Neuronal stem cell (in vitro differentiated cells): ENCODE results near the gene GJD3.

ENCODE experiments used
- DNase-seq: peaks from one replicate; pipeline ENCODE4 v3.0.0-alpha.2; 2013; ENCODE audit warnings: low spot score
- H2AFZ ChIP-seq: one replicate; pipeline ENCODE4 v1.6.1; 2013; ENCODE audit warnings: mild to moderate bottlenecking, low read length, inconsistent platforms
- H2AK5ac ChIP-seq: 2 replicates; pipeline ENCODE4 v1.6.1; 2013; ENCODE audit warnings: low read depth, mild to moderate bottlenecking, inconsistent platforms, low read length, moderate library complexity, mixed read lengths
- H2BK120ac ChIP-seq: 2 replicates; pipeline ENCODE4 v1.6.1; 2013; ENCODE audit warnings: low read depth, mild to moderate bottlenecking, inconsistent platforms, low read length, moderate library complexity, mixed read lengths
- H2BK12ac ChIP-seq: one replicate; pipeline ENCODE4 v1.6.1; 2013; ENCODE audit warnings: low read length, inconsistent platforms
- H2BK15ac ChIP-seq: 2 replicates; pipeline ENCODE4 v1.6.1; 2013; ENCODE audit warnings: mild to moderate bottlenecking, low read length, inconsistent platforms, mixed read lengths
- H2BK5ac ChIP-seq: one replicate; pipeline ENCODE4 v1.6.1; 2013; ENCODE audit warnings: inconsistent platforms, mild to moderate bottlenecking, low read length, moderate library complexity
- H3K14ac ChIP-seq: one replicate; pipeline ENCODE4 v1.6.1; 2013; ENCODE audit warnings: low read length, inconsistent platforms
- H3K18ac ChIP-seq: 2 replicates; pipeline ENCODE4 v1.6.1; 2013; ENCODE audit warnings: low read length, inconsistent platforms
- H3K23ac ChIP-seq: 2 replicates; pipeline ENCODE4 v1.6.1; 2013; ENCODE audit warnings: low read depth, mild to moderate bottlenecking, mixed read lengths, low read length, inconsistent platforms; ENCODE audit not compliant: poor library complexity
- H3K27ac ChIP-seq: replicated peaks from 3 replicates; pipeline ENCODE4 v1.5.1; 2013; ENCODE audit warnings: low read length, inconsistent platforms
- H3K27me3 ChIP-seq, 3 experiments: 2 replicates each; pipeline ENCODE4 v1.6.1; 2013; ENCODE audit warnings: low read length in 3 of 3, mild to moderate bottlenecking in 2 of 3, inconsistent platforms in 1 of 3, low read depth in 1 of 3, mixed read lengths in 1 of 3, moderate library complexity in 1 of 3; ENCODE audit not compliant: control insufficient read depth in 3 of 3, insufficient read depth in 3 of 3
- H3K36me3 ChIP-seq, 2 donors: replicated peaks in 1 of 2; 2 replicates each; pipeline ENCODE4 v1.6.1; 2013; ENCODE audit warnings: low read length in 2 of 2; ENCODE audit not compliant: control insufficient read depth in 2 of 2, insufficient read depth in 2 of 2
- H3K4ac ChIP-seq: 2 replicates; pipeline ENCODE4 v1.6.1; 2013; ENCODE audit warnings: inconsistent platforms, mild to moderate bottlenecking, low read length, moderate library complexity
- H3K4me1 ChIP-seq, 2 donors: 1 replicate in 1 of 2; 2 replicates in 1 of 2; pipeline ENCODE4 v1.6.1; 2013; ENCODE audit warnings: low read length in 2 of 2, low read depth in 1 of 2; ENCODE audit not compliant: control insufficient read depth in 2 of 2, insufficient read depth in 1 of 2
- H3K4me2 ChIP-seq: one replicate; pipeline ENCODE4 v1.6.1; 2013; ENCODE audit warnings: mild to moderate bottlenecking, low read length, inconsistent platforms; ENCODE audit not compliant: insufficient read depth, poor library complexity, severe bottlenecking
- H3K4me3 ChIP-seq, 2 donors: 2 replicates each; pipeline ENCODE4 v1.5.1; 2013; ENCODE audit warnings: low read length in 2 of 2, mild to moderate bottlenecking in 2 of 2, inconsistent platforms in 1 of 2, moderate library complexity in 1 of 2
- H3K79me1 ChIP-seq: one replicate; pipeline ENCODE4 v1.6.1; 2013; ENCODE audit warnings: low read depth, mild to moderate bottlenecking, inconsistent platforms, low read length, moderate library complexity
- H3K9ac ChIP-seq: one replicate; pipeline ENCODE4 v1.6.1; 2013; ENCODE audit warnings: mild to moderate bottlenecking, low read depth, low read length, inconsistent platforms; ENCODE audit not compliant: poor library complexity
- H3K9me3 ChIP-seq, 2 donors: replicated peaks in 1 of 2; 2 replicates each; pipeline versions ENCODE3 to v1.6.1; 2013; ENCODE audit warnings: low read length in 2 of 2, mild to moderate bottlenecking in 2 of 2, inconsistent platforms in 1 of 2, low read depth in 1 of 2, mixed read lengths in 1 of 2, moderate library complexity in 1 of 2; ENCODE audit not compliant: control insufficient read depth in 2 of 2, insufficient read depth in 1 of 2
- H4K8ac ChIP-seq: one replicate; pipeline ENCODE4 v1.6.1; 2013; ENCODE audit warnings: low read depth, mild to moderate bottlenecking, inconsistent platforms, low read length, moderate library complexity
- H4K91ac ChIP-seq: one replicate; pipeline ENCODE4 v1.6.1; 2013; ENCODE audit warnings: low read length, low read depth, mild to moderate bottlenecking, inconsistent platforms; ENCODE audit not compliant: poor library complexity
- WGBS, 2 donors: extraction: QIAGEN DNeasy Blood & Tissue Kit; methylation state at CpG; one replicate each; pipeline ENCODE4 v1.1.7; 2013; ENCODE audit warnings: missing lambda C conversion rate in 2 of 2, mixed read lengths in 1 of 2; ENCODE audit not compliant: insufficient read length in 2 of 2, insufficient replicate concordance in 1 of 2; ENCODE audit errors: extremely low coverage in 2 of 2; 5-methylcytosine and 5-hydroxymethylcytosine counted together

Gene GJD3

GRCh38 chr17:40327244-40327729 lies 37.2 kb downstream of the GJD3 start:
- Histone ChIP-seq H3K79me1 (peaks cover 6% of the 10 kb centered on the region), H2BK15ac (no peak overlapping the region), H3K18ac (no peak overlapping the region), H3K4me1 (peaks cover 11 to 12% of the 10 kb centered on the region in 2 donors), H2BK12ac (no peak overlapping the region), H3K4me3 (no peak overlapping the region), H3K9me3 (no peaks in the 10 kb centered on the region), H2BK5ac (no peak overlapping the region), H2BK120ac (no peak overlapping the region), H4K8ac (no peak overlapping the region), H4K91ac (no peak overlapping the region), H3K27ac (no peak overlapping the region), H2AK5ac (no peak overlapping the region), H3K27me3 (no peaks in the 10 kb centered on the region), H3K4ac (no peak overlapping the region), H3K4me2 (no peak overlapping the region), H3K9ac (no peak overlapping the region), H3K14ac (no peak overlapping the region), H3K23ac (no peak overlapping the region), H3K36me3 (peaks cover 0 to 10% of the 10 kb centered on the region in 2 donors), H2AFZ (no peak overlapping the region)
- WGBS, 2 donors = no CpG with 5 or more reads among the region's 4 CpGs
- DNase-seq = no peak

- Histone ChIP-seq H3K27me3 (no peaks in the 10 kb centered on the region), H4K8ac (no peak overlapping the region), H4K91ac (no peak overlapping the region), H3K4me2 (no peak overlapping the region), H3K18ac (no peak overlapping the region), H2BK120ac (no peak overlapping the region), H3K27ac (no peak overlapping the region), H3K23ac (no peak overlapping the region), H3K4ac (no peak overlapping the region), H3K4me1 (peaks cover 13 to 15% of the 10 kb centered on the region in 2 donors), H2BK12ac (no peak overlapping the region), H3K14ac (no peak overlapping the region), H2BK15ac (no peak overlapping the region), H2BK5ac (peak overlapping the region; percentile 39), H3K9me3 (no peaks in the 10 kb centered on the region), H2AK5ac (no peak overlapping the region), H3K36me3 (peaks cover 0 to 9% of the 10 kb centered on the region in 2 donors), H3K9ac (no peak overlapping the region), H3K4me3 (no peak overlapping the region), H3K79me1 (peaks cover 10% of the 10 kb centered on the region), H2AFZ (no peak overlapping the region)
- no CpG with 5 or more reads among the region's 1 CpG for WGBS, 2 donors
- no peak for DNase-seq
These were observed 37.7 kb downstream of the GJD3 start for GRCh38 chr17:40326832-40327199.

GRCh38 chr17:40326014-40326831 lies 38.3 kb downstream of the GJD3 start:
- no peak overlapping the region for H4K8ac ChIP-seq
- H3K9me3 ChIP-seq = no peaks in the 10 kb centered on the region
- no peak for DNase-seq
- H2BK15ac ChIP-seq = no peak overlapping the region
- no peak overlapping the region for H4K91ac ChIP-seq
- peaks cover 0 to 3% of the 10 kb centered on the region in 2 donors for H3K36me3 ChIP-seq
- H2BK12ac ChIP-seq = no peak overlapping the region
- no peaks in the 10 kb centered on the region for H3K27me3 ChIP-seq
- peaks cover 10% of the 10 kb centered on the region for H3K79me1 ChIP-seq
- H3K9ac ChIP-seq = no peak overlapping the region
- WGBS, 2 donors = no CpG with 5 or more reads among the region's 17 CpGs
- no peak overlapping the region for H2AFZ ChIP-seq
- H3K4ac ChIP-seq = no peak overlapping the region
- peaks cover 11 to 21% of the 10 kb centered on the region in 2 donors for H3K4me1 ChIP-seq
- H3K4me3 ChIP-seq = no peak overlapping the region
- peak overlapping the region; percentile 39 for H2BK5ac ChIP-seq
- peak overlapping the region; percentile 58 for H3K23ac ChIP-seq
- no peak overlapping the region for H3K18ac ChIP-seq
- no peak overlapping the region for H3K14ac ChIP-seq
- no peak overlapping the region for H2AK5ac ChIP-seq
- H3K4me2 ChIP-seq = no peak overlapping the region
- H2BK120ac ChIP-seq = no peak overlapping the region
- no peak overlapping the region for H3K27ac ChIP-seq

GRCh38 chr17:40325156-40326013 lies 39.2 kb downstream of the GJD3 start:
- no peak overlapping the region for H3K9ac ChIP-seq
- H3K18ac ChIP-seq = no peak overlapping the region
- no peak overlapping the region for H3K14ac ChIP-seq
- no peak overlapping the region for H4K8ac ChIP-seq
- no peak overlapping the region for H2BK12ac ChIP-seq
- H3K9me3 ChIP-seq = no peaks in the 10 kb centered on the region
- H2BK120ac ChIP-seq = no peak overlapping the region
- no peaks in the 10 kb centered on the region for H3K36me3 ChIP-seq
- H2BK5ac ChIP-seq = no peak overlapping the region
- no peak overlapping the region for H3K4me2 ChIP-seq
- H4K91ac ChIP-seq = no peak overlapping the region
- peaks cover 14 to 24% of the 10 kb centered on the region in 2 donors for H3K4me1 ChIP-seq
- H3K27ac ChIP-seq = no peak overlapping the region
- H2AFZ ChIP-seq = no peak overlapping the region
- peak overlapping the region; percentile 30 for H2AK5ac ChIP-seq
- H3K23ac ChIP-seq = no peak overlapping the region
- peaks cover 10% of the 10 kb centered on the region for H3K79me1 ChIP-seq
- DNase-seq = no peak
- no peak overlapping the region for H3K4me3 ChIP-seq
- WGBS, 2 donors = no CpG with 5 or more reads among the region's 13 CpGs
- no peaks in the 10 kb centered on the region for H3K27me3 ChIP-seq
- no peak overlapping the region for H3K4ac ChIP-seq
- no peak overlapping the region for H2BK15ac ChIP-seq
